ENCODE measurements around the gene AGBL3.

DNA sequence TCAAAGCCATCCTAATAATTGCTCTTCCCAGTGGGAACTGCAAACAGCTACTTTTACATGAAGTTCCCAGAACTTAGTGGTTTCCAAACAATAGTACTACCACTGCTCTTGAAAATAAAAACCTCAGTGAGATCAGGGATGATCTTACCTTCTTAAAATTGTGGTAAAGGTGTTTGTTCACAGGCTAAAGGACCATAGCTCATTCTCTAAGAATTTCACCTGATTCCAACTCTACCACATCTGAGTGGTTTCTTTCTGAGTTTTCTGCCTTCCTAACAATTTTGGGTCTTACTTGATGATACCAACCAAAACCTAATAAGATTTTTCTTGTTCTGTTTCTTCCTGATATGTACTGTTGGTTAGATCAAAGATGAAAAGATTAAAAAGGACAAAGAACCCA lies 45.6 kb upstream of the AGBL3 start:
- TF ChIP-seq, protein P1, sequence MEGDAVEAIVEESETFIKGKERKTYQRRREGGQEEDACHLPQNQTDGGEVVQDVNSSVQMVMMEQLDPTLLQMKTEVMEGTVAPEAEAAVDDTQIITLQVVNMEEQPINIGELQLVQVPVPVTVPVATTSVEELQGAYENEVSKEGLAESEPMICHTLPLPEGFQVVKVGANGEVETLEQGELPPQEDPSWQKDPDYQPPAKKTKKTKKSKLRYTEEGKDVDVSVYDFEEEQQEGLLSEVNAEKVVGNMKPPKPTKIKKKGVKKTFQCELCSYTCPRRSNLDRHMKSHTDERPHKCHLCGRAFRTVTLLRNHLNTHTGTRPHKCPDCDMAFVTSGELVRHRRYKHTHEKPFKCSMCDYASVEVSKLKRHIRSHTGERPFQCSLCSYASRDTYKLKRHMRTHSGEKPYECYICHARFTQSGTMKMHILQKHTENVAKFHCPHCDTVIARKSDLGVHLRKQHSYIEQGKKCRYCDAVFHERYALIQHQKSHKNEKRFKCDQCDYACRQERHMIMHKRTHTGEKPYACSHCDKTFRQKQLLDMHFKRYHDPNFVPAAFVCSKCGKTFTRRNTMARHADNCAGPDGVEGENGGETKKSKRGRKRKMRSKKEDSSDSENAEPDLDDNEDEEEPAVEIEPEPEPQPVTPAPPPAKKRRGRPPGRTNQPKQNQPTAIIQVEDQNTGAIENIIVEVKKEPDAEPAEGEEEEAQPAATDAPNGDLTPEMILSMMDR (IDR thresholded peaks at IDR 0.05; ENCODE audit: low read depth, low read length, poor library complexity, severe bottlenecking) = no peak
- TF ChIP-seq EZH2phosphoT487 (IDR thresholded peaks at IDR 0.05; ENCODE audit: borderline replicate concordance, low read length) = no peak

Data from DOHH2 (cell line).